ENCODE measurements around the gene HOXB9.

Gene HOXB9

DNA sequence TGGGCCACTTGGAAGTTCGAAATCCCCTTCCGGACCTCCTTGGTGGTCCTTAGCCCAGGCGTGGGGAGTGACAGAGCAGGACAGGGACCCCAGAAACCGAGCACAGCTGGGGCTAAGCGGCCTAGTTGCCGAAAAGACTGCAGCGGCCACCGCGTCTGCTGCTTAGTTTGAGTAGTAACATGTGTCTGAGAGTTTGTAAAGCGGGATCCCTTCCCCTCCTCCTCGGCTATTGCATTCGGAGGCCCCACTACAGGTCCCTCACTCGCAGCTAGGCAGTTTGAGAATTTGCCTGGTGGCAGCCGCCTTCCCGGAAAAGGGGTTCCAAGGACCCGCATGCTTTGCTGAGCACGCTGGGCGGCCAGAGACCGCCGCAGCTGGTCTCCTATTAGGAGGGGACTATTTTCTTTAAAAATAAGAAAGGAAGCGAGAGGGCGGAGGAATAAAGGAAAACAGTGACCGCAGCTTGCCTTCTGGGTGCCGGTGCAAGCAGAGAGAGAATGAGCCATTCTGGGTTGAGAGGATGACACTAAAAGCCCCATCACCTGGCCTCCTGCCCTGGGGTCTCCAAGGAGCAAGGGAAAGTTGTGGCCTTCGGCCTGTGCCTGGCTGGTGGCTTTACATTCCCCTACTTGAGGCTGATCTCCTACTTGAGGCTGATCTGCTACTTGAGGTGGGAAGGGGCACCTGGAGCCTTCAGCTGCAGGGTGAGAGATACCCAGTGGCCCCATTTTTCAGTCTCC, 31.4 kb downstream of the HOXB9 start:
- no peak for DNase-seq

DNA sequence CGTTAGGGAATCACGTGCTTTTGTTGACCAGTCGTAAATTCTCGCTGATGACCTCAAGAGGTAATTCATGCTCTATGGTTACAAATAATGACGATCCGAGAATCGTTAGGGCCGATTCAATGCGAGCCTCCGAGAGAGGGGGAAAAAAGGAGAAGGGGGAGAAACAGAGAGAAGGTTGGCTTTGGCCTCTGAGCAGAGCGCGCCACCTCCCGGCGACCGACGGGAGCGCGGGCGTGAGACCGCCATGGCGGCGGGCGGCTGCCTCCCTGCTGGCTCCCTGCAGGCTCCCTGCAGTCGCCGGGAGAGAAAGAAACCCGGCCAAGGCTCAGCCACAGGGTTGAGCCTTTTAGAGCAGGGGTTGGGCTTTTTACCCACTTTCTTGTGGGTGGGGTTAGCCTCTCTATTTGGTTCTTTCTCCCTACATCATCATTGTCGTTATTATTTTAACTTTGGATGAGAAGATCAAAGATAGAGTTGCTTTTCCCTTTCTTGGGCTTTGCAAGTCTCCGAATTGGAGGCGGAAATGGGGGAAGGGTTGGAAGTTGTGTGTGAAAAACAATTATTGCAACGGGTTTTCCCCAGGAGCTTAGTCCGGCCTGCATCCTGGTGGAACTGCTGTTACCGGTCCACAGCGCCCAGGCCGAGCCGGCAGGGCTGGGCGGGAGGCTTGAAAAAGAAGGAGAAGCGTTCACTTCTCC, 32.2 kb downstream of the HOXB9 start:
- DNase-seq, result peak; percentile 88

DNA sequence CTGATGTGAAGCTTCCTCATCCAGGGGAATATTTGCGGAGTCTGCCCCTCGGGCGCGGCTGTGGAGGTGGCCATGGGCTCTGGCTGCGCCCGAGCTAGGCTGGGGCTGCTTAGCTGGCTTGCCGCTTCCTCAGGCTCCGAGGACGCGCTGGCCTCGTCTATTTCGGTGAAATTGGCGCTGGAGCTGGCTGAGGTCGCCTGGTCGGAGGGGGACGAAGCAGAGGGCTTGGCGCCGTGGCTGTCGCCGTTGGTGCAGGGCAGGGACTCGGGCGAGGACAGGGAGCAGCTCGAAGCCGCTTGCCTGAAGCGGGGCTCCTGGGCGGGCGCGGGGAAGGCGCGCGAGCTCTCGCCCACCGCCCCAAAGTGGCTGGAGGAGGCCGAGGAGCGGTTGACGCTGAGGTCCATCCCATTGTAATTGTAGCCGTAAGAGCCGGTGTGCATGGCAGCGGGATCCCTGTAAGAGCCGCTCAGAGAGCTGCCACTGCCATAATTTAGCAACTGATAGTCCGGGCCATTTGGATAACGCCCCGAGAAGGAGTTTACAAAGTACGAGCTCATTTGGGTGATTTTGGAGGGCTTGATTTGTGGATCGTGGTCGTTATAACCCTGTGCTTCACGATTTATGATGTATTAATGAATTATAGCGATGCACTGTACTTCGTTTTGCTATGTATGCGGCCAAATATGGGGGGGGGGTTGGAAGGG, 32.9 kb downstream of the HOXB9 start, which contains the start of gene HOXB5:
Gene HOXB5 (minus strand): TSS at position 654 of the 704 bp plus-strand sequence. CDS start 97 bp downstream, at position 557.
- DNase-seq, result peak; percentile 69

DNA sequence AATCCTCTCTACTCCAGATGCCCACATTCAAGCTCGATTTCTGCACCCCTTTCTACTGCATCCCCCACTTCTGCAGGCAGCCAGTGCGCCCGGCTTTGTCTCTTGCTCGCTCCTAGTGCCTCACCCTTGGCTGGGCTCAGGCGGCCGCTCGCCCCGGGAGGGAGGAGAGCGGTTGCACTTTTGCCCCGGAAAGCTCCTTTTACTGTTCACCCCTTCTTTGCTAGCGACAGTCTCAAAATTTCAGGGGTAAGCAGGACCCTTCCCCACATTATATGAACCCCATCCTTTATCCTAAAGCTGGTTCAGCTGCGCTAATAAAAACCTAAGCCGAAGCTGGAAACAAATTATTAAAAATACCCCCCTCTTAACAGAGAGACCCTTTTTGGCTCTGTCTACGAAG, 33.6 kb downstream of the HOXB9 start:
- peak; percentile 70 for DNase-seq

DNA sequence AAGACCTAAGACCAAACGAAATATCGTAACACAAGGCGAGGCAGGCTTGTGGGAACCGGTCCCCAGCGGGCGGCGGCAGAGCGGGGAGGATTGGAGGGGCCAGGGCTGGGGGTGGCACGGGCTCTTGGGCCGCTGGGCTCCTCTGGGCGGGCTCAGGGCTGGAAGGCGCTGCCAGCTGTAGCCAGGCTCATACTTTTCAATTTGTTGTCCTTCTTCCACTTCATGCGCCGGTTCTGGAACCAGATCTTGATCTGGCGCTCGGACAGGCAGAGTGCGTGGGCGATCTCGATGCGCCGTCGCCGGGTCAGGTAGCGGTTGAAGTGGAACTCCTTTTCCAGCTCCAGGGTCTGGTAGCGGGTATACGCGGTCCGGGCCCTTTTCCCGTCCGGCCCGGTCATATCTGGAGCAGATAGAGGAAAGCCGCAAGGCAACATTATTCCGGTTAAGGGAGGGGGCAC, 34.1 kb downstream of the HOXB9 start:
- no peak for DNase-seq

DNA sequence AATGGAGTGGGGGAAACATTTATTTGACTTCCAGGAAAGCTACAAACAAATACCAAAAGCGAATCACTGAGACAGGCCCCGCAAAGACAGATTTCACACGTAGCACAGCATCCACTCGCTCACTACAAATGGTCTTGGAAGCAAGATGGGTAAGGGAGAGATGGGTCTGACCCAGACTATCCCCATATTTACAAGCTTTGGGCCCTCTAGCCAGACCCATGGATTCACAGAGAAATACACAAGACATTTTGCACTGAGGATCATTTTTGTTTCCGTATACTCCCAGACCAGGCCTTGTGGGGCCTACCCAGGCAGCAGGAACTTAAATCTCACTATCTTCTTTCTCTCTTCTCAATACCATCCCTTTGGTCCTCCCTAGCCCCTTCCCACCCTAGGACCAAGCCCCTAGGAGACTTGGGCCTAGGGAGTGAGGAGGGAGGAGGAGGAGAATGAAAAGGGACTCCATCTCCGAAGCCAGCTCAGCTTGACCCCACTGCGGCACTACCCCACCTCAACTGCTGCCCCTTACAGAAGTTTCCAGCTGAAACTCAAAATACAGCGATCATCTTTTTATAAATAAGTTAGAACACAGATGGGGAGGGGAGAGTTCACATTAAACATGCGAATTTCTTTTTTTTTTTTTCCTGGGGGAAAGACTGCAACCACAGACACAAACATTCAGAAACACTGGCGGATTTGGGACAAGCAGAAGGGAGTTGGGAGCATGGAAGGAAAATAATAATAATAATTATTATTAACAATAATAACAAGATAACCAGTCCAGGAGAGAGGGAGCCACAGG, 34.7 kb downstream of the HOXB9 start:
- no peak for DNase-seq

DNA sequence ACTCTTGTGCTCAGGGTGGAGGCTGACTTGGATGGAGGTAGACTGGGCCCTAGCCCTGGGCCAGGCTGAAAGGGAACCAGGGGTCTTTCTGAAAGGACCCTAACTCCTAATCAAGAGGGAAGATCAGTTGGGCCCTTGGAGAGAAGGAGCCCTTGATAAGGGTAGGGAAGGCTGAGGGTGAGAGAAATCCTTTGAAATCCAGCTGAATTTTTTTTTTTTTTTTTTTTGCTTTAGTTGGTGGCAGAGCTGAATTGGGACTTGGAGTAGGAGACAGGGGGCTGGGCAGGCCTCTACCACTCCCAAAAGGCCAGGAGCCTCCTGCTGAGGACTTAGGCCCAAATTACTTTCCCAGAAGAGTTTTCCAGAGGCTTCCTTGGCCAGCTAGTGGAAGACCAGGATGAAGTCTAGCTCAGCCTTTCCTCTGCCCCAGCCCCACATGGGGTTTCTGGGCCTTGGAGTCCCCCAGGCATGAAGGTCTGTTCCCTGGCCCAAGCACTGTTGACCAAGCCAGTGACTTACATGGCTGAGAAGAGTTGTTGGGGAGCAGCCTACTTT, 35.5 kb downstream of the HOXB9 start:
- no peak for DNase-seq

DNA sequence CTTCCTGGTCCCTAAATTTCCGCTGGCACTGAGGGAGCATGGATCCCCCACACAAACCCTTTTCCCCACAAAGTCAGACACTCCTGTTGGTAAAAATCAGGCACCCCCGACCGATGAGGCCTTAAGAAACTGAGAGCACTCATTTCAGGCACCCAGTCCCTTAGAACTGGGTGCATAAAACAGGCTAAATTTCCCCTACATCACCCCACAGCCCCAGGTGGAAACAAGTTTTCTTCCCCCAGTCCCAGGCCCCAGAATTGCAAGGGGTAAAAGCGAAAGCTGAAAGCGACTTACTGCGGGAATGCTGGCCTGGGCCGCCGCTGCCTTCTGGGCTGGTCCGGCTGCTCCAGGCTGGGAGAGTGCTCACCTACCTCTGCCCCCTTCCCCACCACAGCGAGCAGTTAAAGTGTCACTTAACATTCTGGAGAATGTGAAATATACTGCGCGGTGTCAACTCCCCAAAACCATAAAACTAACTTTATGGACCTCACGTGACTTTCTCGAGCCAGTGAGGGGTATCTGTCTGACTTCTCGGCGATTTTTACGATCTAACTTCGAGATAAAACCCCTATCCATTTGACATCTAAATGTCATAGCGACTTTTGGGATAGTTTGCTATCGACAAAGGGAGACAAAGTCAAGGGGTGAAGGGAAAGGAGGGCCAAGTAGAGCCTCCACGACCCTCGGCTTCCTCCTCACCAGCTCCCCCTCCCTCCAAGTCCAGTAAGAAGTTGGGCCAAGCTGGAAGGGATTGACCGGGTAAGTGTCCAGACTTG, 36.1 kb downstream of the HOXB9 start, which contains the start of gene HOXB3:
Gene HOXB3 (minus strand): TSS at position 411 of the 776 bp plus-strand sequence. CDS start 37,767 bp downstream, outside the sequence.
- DNase-seq, result no peak

DNA sequence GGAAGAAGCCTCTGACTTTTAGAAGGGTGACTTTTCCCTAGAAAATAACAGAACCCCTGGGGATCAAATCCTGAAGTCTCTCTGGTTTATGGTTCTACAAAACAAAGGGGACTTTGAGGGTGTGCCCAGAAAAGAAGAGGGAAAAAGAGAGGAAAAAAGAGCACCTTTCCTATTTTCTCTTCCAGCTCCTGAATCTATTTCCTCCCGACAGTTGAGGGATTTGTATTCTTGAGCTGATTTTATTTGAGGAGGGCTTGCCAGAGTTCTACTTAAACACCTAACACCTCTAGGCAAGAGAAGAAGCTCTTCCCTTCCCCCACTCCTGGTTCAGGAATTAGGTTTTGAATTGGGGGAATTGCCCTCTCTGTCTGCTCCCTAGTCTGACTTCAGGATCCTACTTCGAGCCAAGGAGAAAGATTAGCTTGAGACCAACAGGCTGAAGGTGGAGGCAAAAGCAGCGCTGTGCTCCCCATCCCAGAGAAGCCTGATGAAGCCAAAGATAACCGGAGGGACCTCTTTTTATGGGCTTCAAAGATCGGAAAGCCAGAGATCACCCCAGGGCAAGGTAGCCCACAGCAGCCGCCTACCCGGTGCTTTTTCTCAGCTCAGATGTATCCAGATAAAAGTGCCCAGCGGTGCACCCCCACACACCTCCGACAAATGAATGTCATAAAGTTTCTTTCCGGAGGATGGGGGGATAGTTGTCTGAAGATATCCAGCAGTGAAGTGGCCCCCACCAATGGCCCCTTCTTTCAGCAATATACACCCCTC, 36.9 kb downstream of the HOXB9 start:
- no peak for DNase-seq

DNA sequence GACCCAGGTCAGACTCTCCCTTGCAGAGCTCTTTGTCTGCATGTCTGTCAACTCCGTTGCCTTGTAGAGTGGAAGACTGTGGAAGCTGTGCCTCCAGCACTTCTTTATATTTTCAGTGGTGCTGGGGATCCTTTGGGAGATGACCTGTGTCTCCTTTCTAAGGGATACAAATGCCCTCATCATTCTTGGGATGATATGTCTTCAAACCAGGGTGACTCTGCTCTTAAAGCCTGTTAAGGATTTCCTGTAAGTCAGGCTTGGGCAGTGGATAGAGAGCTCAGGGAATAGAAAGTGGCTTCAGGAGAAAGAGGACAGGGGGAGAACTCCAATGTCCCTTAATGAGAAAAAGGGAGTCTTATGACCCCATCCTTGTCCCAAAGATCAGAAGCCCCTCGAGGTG, 37.6 kb downstream of the HOXB9 start:
- no peak for DNase-seq

DNA sequence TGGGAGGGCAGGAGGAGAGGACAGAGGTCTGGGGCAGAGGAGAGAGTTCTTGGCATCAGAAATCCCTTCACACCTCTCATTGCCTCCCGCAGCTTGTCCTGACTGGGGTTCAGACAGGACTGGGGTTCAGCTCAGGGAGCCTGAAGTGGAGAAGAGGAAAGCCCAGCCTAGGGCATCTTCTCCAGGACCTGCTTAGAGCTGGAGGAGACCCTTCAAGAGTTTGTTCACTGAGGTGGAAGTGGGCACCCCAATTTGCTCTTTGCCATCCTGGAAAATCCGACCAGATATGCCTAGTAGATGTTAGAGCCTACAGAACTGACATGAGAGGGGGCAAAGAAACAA, 38.1 kb downstream of the HOXB9 start:
- DNase-seq, result no peak

DNA sequence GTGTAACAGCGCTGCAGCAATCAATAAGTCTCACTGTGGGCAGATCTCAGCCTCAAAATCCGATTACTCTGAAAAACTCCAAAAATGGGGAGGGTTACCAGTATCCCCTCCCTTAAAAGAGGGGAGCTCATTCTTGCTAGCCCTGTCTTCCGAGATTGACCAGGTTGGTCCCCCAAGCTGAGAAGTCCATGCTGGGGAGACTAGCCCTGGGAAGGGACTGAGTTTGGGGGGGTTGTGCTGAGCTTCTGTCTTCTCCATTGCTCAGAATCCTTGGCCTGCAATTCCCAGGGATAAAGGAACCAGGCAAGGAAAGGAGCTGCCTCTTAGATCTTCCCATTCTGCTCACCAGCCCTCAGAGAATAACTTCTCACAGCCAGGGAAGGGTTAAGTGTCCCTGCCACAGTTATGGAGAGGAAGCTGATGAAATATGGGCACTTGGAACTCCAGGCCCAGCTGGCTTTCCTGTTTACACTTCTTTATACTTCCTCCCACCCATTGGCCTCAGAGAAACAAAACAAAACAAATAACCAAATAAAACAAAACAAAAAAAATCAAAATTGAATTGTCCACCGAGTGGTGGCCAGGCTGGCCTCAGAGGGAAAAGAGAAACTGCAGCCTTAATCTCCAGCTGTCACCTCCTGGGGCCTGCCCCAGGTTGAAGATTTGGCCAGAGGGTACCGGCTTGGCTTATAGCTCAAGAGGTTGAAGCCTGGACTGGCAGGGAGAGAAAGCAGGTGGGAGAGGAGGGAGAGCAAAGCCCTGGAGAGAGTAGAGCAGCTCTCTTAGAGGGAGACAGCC, 38.7 kb downstream of the HOXB9 start:
- DNase-seq, result no peak

DNA sequence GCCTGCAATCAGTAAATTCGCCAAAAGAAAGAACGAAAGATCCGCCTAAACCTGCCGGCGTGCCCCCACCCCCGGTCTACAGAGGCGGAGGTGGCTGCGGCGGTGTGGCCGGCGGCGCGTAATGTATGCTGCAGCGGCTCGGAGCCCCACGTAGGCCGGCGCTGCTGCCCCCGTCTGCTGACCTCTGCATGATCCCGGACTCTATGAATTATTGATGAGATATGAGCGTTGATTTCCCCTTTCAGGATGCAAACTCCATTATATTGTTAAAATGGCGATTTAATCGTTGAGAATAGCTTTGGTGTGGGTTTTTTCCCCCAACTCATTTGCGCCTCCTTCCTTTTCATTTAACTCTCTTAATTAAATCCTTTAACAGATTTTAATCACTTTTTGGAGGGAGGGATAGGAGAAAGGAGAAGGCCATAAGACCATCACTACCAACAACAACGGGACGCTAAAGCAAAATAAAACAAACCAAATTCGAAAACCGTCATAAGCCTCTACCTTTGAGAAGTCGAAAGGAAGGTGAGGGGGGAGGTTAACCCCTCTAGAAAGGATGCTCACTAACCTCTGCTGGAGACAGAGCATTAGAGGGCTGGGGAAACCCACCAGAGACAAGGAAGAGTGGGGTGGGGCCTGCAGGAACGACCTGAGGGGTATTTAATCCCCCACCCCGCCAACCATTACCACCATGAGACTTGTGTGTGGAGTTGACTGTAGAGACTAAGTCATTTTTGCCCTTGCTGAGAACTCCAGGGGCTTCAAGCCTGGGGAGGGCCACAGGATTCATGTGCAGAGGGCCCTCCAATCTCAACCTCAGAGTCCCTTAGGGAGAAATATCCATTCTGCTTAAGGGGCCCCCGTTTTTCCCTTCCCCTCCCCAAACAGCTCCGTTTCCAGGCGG, 39.6 kb downstream of the HOXB9 start:
- DNase-seq, result no peak

DNA sequence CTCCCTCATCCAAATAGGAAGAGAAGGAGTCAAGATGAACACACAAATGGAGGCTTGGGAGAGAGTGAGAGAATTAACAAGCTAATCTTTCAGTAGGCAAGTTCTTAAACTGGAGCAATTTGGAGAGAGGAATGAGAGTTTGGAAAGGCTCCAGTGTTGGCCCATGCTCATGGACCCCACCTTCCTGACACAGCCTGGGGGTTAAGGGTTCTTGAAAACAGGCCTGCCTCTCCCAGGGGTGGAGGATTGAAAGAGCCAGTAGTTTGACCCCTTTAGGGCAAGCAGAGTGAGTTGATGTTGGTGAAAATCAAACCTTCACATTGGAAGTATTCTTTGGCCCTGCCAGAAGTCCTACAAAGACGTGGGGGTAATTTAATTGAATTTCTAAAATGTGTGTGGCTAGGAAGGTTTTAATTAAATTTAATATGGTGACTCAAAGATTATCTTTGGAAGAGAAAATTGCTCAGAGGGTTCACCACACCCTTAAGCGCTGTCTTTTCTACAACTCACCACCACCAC, 41.9 kb downstream of the HOXB9 start:
- DNase-seq, result no peak

DNA sequence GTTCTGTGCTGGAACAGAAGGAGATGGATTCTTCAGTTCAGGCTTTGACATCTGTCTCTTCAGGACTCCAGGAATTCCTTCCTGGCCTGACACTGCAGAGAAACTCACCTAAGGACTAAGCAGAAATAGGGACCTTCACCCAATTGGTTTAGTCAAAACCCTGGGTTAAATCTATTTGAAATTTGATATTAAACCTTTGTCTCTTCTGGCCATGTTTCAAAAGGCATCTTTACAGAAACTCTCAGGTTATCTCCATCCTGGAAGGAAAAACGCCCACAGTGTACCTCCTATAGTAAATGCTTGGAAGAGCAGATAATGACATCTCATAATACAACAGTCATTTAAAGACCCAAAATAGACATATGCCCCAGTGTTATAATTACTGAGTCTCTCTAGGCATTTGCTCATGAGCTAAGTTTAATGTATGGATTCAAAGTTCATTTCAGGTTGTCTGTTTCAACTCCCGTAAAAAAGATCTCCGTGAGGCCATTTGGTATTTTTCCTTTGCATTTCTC, 42.4 kb downstream of the HOXB9 start:
- no peak for DNase-seq

DNA sequence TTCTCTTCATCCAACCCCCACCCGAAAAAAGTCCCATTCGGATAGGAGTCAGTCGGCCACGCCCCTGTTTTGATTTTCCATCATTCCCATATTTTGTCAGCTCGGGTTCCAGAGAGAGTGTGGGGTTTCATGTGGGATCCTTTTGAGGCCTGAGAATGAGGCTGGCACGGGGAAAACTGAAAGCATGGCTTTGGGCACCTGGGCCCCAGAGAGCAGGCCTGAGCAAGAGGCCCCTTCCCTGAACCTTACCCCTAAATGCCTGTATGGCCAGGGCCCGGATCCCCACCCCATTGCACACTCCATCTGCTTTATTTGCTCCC, 43.4 kb downstream of the HOXB9 start:
- no peak for DNase-seq

DNA sequence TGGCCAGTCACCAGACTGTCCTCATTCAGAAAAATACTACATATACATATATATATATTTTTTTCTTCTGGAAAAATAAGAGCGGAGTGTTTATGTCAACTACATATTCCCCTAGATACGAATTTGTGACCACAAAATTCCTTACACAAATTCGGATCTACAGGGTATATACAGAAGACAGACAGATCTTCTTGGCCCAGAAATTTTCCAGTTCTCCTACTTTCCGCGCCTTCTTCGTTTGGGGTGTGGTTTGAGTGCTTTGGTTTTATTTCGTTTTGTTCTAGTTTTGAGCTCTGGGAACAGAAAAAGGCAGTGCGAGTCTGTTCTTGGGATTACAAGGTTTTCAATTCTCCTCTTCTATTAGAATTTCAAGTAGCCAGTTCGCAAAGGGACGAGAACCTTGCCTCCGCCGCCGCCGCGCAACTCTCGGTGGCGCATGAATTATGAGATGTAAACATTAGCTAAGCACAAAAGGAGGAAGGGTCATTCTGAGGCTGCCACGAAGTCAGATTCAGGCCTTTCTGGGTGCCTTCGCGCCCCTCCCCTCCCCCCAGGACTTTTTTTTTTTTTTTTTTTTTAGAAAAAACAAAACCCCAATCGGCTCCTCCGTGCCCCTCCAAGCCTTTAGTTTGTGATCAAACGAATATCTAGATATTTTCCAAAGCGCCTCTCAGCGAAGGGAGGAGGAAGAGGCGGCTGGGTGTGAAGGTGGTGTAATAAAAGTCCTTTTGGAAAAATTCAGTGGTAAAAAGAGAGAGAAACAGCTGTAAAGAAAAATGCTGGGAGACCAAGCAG, 46.2 kb downstream of the HOXB9 start:
- DNase-seq, result peak; percentile 38

DNA sequence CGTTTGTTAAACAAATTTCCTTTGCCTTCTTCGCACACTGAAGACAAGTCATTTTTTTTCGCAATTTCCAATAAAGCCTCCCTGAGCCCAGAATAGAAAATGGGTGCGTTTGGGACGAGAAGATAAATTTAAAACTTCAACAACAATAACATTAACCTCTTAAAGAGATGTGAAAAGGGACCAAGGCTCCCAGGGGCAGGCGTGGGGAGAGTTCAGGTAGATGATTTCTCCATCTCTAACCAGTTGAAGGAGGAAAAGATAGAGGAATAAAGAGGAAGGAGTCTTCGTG, 46.7 kb downstream of the HOXB9 start:
- peak; percentile 27 for DNase-seq

Data from hematopoietic multipotent progenitor cell treated with erythropoietin and hydrocortisone succinate and interleukin-3 and kit ligand, for 6 days (in vitro differentiated cells).